ENCODE measurements around the gene STUB1.

The STUB1 gene

DNA sequence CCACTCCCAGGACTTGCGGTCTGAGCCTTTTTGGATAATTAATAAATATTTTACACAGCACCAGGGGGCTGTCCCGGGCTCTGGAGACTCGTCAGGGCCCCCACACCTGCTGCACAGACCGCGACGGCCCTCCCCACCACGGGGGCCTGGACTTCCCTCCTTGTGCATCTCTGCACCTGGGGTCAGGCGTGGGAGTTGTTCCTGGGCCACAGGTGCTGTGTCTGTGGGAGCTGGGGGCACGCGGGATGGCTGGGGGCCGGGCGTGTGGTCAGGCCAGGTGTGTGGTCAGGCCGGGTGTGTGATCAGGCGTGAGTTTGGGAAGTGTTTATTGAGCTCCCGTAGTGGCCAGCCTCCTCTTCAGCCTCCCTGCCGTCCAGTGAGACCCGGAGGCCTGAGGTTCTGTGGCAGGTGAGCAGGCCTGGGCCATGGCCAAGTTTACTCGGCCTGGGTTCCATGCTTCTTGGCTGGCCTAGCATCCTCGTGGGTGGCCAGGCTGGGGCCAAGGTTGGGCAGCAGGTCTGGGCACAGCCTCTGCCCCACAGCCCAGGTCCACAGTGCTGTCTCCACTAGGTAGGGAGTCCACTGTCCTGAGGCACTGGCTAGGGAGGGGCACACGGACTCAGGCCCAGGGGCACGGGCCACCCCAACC lies 1.9 kb upstream of the STUB1 start:
- Histone ChIP-seq H3K4me3 (replicated peaks; ENCODE audit: low read depth, low read length) (no peak overlapping the region), H3K36me3 (ENCODE audit: control insufficient read depth, insufficient read depth, low read length) (peaks cover 20% of the 10 kb centered on the region), H3K27me3 (replicated peaks; ENCODE audit: control insufficient read depth, insufficient read depth, low read length) (no peaks in the 10 kb centered on the region)
- no peak for DNase-seq (ENCODE audit: extremely low read depth, insufficient read length)
- TF ChIP-seq CTCF (IDR thresholded peaks at IDR 0.05; ENCODE audit: insufficient read depth, low read length, poor library complexity, severe bottlenecking): no peak

DNA sequence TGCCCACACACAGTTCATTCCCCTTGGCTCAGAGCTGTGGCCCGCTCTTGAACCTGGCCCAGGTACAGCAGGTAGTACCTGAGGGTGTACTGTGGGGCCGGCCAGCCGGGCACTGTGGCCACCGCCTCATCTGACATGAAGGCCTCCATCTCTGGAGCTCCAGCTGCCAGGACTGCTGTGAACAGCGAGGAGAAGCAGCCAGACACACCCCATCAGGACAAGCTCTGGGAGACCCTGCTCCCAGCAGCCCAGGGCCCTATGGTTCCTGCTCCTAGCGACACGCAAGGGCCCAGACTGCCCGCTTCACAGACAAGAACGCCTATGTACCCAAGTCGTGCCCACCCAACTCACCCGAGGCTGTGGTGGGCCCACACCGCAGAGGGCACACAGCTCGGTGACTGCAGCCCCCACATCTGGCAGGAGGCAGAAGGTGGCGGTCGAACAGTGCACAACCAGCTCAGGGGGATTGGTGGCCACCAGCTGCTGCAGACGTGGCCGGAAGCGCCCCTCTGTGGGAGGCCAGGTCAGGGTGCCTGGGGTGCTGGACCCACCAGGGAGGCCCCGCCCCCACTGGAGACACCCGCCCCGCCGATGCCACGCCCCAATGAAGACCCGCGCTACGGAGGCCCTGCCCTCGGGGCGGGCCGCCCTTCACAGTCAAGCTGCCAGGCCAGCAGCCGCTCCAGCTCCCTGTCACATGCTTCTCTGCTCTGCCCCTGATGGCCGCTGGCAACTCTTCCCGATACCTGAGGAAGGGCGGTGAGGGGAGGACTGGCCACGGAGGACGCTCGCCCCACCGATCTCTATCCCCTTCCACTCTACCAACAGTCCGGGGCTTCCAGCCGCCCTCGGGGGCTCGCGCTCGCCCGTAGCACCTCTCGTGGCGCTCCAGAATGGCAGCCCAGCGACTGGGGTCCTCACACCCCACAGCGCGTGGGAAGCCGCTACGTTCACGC lies 1.1 kb upstream of the STUB1 start:
- Histone ChIP-seq H3K36me3 (ENCODE audit: control insufficient read depth, insufficient read depth, low read length) (peaks cover 18% of the 10 kb centered on the region), H3K4me3 (replicated peaks; ENCODE audit: low read depth, low read length) (peak overlapping the region; percentile 68), H3K27me3 (replicated peaks; ENCODE audit: control insufficient read depth, insufficient read depth, low read length) (no peaks in the 10 kb centered on the region)
- TF ChIP-seq CTCF (IDR thresholded peaks at IDR 0.05; ENCODE audit: insufficient read depth, low read length, poor library complexity, severe bottlenecking): no peak
- DNase-seq (ENCODE audit: extremely low read depth, insufficient read length): peak; percentile 67

DNA sequence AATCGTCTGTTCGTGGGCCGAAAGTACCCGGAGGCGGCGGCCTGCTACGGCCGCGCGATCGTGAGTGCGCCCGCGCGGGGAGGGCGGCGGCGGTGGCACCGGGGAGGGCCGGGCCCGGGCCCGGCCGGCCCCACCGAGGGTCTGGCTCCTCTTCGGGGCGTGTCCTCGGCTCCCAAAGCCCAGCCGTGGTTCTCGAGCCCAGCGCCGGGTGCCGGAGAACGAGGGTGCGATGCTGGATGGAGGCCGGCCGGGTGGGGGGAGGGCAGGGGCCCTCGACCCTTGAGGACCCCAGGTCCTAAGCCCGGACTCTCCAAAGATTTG lies 375 bp downstream of the STUB1 start:
- no peaks in the 10 kb centered on the region for H3K27me3 ChIP-seq (replicated peaks; ENCODE audit: control insufficient read depth, insufficient read depth, low read length)
- TF ChIP-seq CTCF (IDR thresholded peaks at IDR 0.05; ENCODE audit: insufficient read depth, low read length, poor library complexity, severe bottlenecking): no peak
- no peak for DNase-seq (ENCODE audit: extremely low read depth, insufficient read length)
- H3K36me3 ChIP-seq (ENCODE audit: control insufficient read depth, insufficient read depth, low read length): peaks cover 20% of the 10 kb centered on the region
- H3K4me3 ChIP-seq (replicated peaks; ENCODE audit: low read depth, low read length): peak overlapping the region; percentile 79

- Histone ChIP-seq H3K4me3 (replicated peaks; ENCODE audit: low read depth, low read length) (peak overlapping the region; percentile 79), H3K36me3 (ENCODE audit: control insufficient read depth, insufficient read depth, low read length) (peaks cover 24% of the 10 kb centered on the region), H3K27me3 (replicated peaks; ENCODE audit: control insufficient read depth, insufficient read depth, low read length) (no peaks in the 10 kb centered on the region)
- peak; percentile 21 for TF ChIP-seq CTCF (IDR thresholded peaks at IDR 0.05; ENCODE audit: insufficient read depth, low read length, poor library complexity, severe bottlenecking)
- no peak for DNase-seq (ENCODE audit: extremely low read depth, insufficient read length)
Observed at GRCh38 chr16:680967-681745, 946 bp downstream of the STUB1 start.

DNA sequence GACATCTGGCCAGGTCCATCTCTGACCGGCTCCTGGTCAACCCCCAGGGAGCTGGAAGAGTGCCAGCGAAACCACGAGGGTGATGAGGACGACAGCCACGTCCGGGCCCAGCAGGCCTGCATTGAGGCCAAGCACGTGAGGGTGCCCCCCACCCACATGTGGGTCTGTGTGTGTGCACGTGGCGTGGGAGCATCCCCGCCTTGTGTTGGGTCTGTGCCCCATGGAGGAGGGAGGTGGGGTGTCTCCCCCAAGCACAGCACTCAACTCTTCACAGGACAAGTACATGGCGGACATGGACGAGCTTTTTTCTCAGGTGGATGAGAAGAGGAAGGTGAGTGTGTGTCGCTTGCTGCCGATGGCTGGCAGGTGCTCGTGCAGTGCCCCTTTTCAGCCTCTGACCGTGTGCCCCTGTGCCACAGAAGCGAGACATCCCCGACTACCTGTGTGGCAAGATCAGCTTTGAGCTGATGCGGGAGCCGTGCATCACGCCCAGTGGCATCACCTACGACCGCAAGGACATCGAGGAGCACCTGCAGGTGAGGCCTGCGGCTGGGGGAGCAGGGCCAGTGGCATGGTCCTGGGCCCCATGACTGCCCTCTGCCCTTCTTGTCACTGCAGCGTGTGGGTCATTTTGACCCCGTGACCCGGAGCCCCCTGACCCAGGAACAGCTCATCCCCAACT lies 1.7 kb downstream of the STUB1 start:
- Histone ChIP-seq H3K27me3 (replicated peaks; ENCODE audit: control insufficient read depth, insufficient read depth, low read length) (no peaks in the 10 kb centered on the region), H3K36me3 (ENCODE audit: control insufficient read depth, insufficient read depth, low read length) (peaks cover 30% of the 10 kb centered on the region), H3K4me3 (replicated peaks; ENCODE audit: low read depth, low read length) (peak overlapping the region; percentile 79)
- DNase-seq (ENCODE audit: extremely low read depth, insufficient read length): no peak
- no peak for TF ChIP-seq CTCF (IDR thresholded peaks at IDR 0.05; ENCODE audit: insufficient read depth, low read length, poor library complexity, severe bottlenecking)

Measured in GM06990 (cell line).